ENCODE data around the gene ACAP3.

- TF ChIP-seq JUNB (IDR thresholded peaks at IDR 0.05) = no peak
- TF ChIP-seq POLR2A (IDR thresholded peaks at IDR 0.05; ENCODE audit: low read length) = no peak
- TF ChIP-seq, protein P1, sequence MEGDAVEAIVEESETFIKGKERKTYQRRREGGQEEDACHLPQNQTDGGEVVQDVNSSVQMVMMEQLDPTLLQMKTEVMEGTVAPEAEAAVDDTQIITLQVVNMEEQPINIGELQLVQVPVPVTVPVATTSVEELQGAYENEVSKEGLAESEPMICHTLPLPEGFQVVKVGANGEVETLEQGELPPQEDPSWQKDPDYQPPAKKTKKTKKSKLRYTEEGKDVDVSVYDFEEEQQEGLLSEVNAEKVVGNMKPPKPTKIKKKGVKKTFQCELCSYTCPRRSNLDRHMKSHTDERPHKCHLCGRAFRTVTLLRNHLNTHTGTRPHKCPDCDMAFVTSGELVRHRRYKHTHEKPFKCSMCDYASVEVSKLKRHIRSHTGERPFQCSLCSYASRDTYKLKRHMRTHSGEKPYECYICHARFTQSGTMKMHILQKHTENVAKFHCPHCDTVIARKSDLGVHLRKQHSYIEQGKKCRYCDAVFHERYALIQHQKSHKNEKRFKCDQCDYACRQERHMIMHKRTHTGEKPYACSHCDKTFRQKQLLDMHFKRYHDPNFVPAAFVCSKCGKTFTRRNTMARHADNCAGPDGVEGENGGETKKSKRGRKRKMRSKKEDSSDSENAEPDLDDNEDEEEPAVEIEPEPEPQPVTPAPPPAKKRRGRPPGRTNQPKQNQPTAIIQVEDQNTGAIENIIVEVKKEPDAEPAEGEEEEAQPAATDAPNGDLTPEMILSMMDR (IDR thresholded peaks at IDR 0.05) = no peak
- TF ChIP-seq ZNF302 (CRISPR knock-in tag; IDR thresholded peaks at IDR 0.05) = no peak
- no peak for TF ChIP-seq EHMT2 (IDR thresholded peaks at IDR 0.05; ENCODE audit: low read depth)
- no peak for TF ChIP-seq JUN (IDR thresholded peaks at IDR 0.05)
- TF ChIP-seq SMC3 (IDR thresholded peaks at IDR 0.05) = no peak
- TF ChIP-seq MAFK (IDR thresholded peaks at IDR 0.05; ENCODE audit: partially characterized antibody) = no peak
- no peak for TF ChIP-seq HMGXB4 (CRISPR knock-in tag; IDR thresholded peaks at IDR 0.05; ENCODE audit: borderline replicate concordance)
These were observed 33.3 kb downstream of the ACAP3 start for GRCh38 chr1:1274299-1274930.
